Loucy (cell line): ENCODE measurements around the gene BBS4.

Experiments used
- H2AFZ ChIP-seq: fragments of 200-600 bp; sonication (generic); 2 replicates; pipeline ENCODE4 v1.6.0; 2016; ENCODE audit warnings: antibody characterized with exemption, mild to moderate bottlenecking, low read length, moderate library complexity
- H3F3A ChIP-seq: fragments of 200-600 bp; 2 replicates; pipeline ENCODE4 v1.6.0; 2016; ENCODE audit warnings: antibody characterized with exemption, low read depth, mild to moderate bottlenecking
- H3K27me3 ChIP-seq: fragments of 200-600 bp; sonication (generic); 2 replicates; pipeline ENCODE4 v1.6.1; 2014; ENCODE audit warnings: low read length, mild to moderate bottlenecking; ENCODE audit not compliant: insufficient read depth, poor library complexity, severe bottlenecking
- H3K36me3 ChIP-seq: fragments of 200-600 bp; sonication (generic); 2 replicates; pipeline ENCODE4 v1.6.1; 2016; ENCODE audit warnings: low read length; ENCODE audit not compliant: insufficient read depth
- H3K4me1 ChIP-seq: fragments of 200-600 bp; sonication (generic); 2 replicates; pipeline ENCODE4 v1.5.1; 2014; ENCODE audit warnings: low read length, mild to moderate bottlenecking; ENCODE audit not compliant: insufficient read depth, poor library complexity, severe bottlenecking
- H3K4me2 ChIP-seq: fragments of 200-600 bp; sonication (generic); 2 replicates; pipeline ENCODE4 v1.6.0; 2014; ENCODE audit warnings: antibody characterized with exemption, low read length, low read depth, mild to moderate bottlenecking; ENCODE audit not compliant: poor library complexity, severe bottlenecking
- H3K4me3 ChIP-seq: fragments of 200-600 bp; sonication (generic); 2 replicates; pipeline ENCODE4 v1.5.1; 2014; ENCODE audit warnings: low read length, mild to moderate bottlenecking, mixed read lengths; ENCODE audit not compliant: poor library complexity, severe bottlenecking
- H3K79me2 ChIP-seq: fragments of 200-600 bp; sonication (generic); 2 replicates; pipeline ENCODE4 v1.6.1; 2014; ENCODE audit warnings: low read length; ENCODE audit not compliant: insufficient read depth
- H3K9ac ChIP-seq: fragments of 200-600 bp; sonication (generic); 2 replicates; pipeline ENCODE4 v1.6.0; 2014; ENCODE audit warnings: mild to moderate bottlenecking, low read depth, low read length, moderate library complexity; ENCODE audit not compliant: poor library complexity, severe bottlenecking
- H3K9me2 ChIP-seq: fragments of 200-600 bp; sonication (generic); replicated peaks from 2 replicates; pipeline ENCODE4 v1.6.1; 2016; ENCODE audit warnings: low read depth, low read length, mixed read lengths
- H3K9me3 ChIP-seq: fragments of 200-600 bp; sonication (generic); 2 replicates; pipeline ENCODE4 v1.6.1; 2014; ENCODE audit warnings: mild to moderate bottlenecking, antibody characterized with exemption, low read length, low read depth; ENCODE audit not compliant: insufficient read depth
- H4K20me1 ChIP-seq: fragments of 200-600 bp; sonication (generic); 2 replicates; pipeline ENCODE4 v1.6.0; 2014; ENCODE audit warnings: antibody characterized with exemption, low read length, mild to moderate bottlenecking; ENCODE audit not compliant: insufficient read depth, poor library complexity, severe bottlenecking
- CTCF ChIP-seq: fragments of 200-600 bp; sonication (generic); conservative IDR thresholded peaks from 2 replicates; pipeline ENCODE4 v1.5.1; 2014; ENCODE audit warnings: mild to moderate bottlenecking, antibody characterized with exemption, low read length
- EZH2phosphoT487 ChIP-seq: fragments of 200-600 bp; IDR thresholded peaks from 2 replicates; pipeline ENCODE4 v1.6.1; 2018; ENCODE audit warnings: antibody characterized with exemption, mild to moderate bottlenecking, moderate library complexity, borderline replicate concordance

BBS4 gene

GRCh38 chr15:72688697-72689096, 2.7 kb downstream of the BBS4 start:
- no peak overlapping the region for H3K9ac ChIP-seq
- no peaks in the 10 kb centered on the region for H3K9me2 ChIP-seq
- H2AFZ ChIP-seq: no peak overlapping the region
- no peak overlapping the region for H3K4me3 ChIP-seq
- no peak for TF ChIP-seq EZH2phosphoT487
- no peak for TF ChIP-seq CTCF
- H3F3A ChIP-seq: no peaks in the 10 kb centered on the region; the same call in 1 of the 2 replicates
- peaks cover 14% of the 10 kb centered on the region for H3K4me1 ChIP-seq
- no peaks in the 10 kb centered on the region for H3K79me2 ChIP-seq
- no peaks in the 10 kb centered on the region for H3K27me3 ChIP-seq
- no peaks in the 10 kb centered on the region for H4K20me1 ChIP-seq
- H3K9me3 ChIP-seq: no peaks in the 10 kb centered on the region
- no peaks in the 10 kb centered on the region for H3K36me3 ChIP-seq
- H3K4me2 ChIP-seq: no peak overlapping the region

- H3K79me2 ChIP-seq: no peaks in the 10 kb centered on the region
- TF ChIP-seq CTCF: no peak
- TF ChIP-seq EZH2phosphoT487: no peak
- H3K9me3 ChIP-seq: no peaks in the 10 kb centered on the region
- H3K4me1 ChIP-seq: peaks cover 6% of the 10 kb centered on the region
- H3K36me3 ChIP-seq: no peaks in the 10 kb centered on the region
- no peak overlapping the region for H3K4me2 ChIP-seq
- H3K27me3 ChIP-seq: no peaks in the 10 kb centered on the region
- H3K9ac ChIP-seq: no peak overlapping the region
- no peak overlapping the region for H2AFZ ChIP-seq
- no peaks in the 10 kb centered on the region for H3K9me2 ChIP-seq
- no peak overlapping the region for H3K4me3 ChIP-seq
- H4K20me1 ChIP-seq: no peaks in the 10 kb centered on the region
- H3F3A ChIP-seq: no peaks in the 10 kb centered on the region; the same call in 1 of the 2 replicates
These were observed 4.9 kb downstream of the BBS4 start for GRCh38 chr15:72690938-72691337.

- no peak overlapping the region for H3K9ac ChIP-seq
- H3K79me2 ChIP-seq: no peaks in the 10 kb centered on the region
- no peaks in the 10 kb centered on the region for H3K27me3 ChIP-seq
- H3K4me1 ChIP-seq: no peaks in the 10 kb centered on the region
- TF ChIP-seq EZH2phosphoT487 (no peak), CTCF (no peak)
- H3K4me2 ChIP-seq: no peak overlapping the region
- H3K4me3 ChIP-seq: no peak overlapping the region
- no peaks in the 10 kb centered on the region for H3F3A ChIP-seq
- H3K9me2 ChIP-seq: no peaks in the 10 kb centered on the region
- no peaks in the 10 kb centered on the region for H3K9me3 ChIP-seq
- no peaks in the 10 kb centered on the region for H4K20me1 ChIP-seq
- H3K36me3 ChIP-seq: no peaks in the 10 kb centered on the region
- no peak overlapping the region for H2AFZ ChIP-seq
These were observed 12.9 kb downstream of the BBS4 start for GRCh38 chr15:72698938-72699337.
